ENCODE results near the gene SMIM7.
"Not testable (repeated sequence)": the region's sequence is repeated elsewhere in the genome, so short reads cannot be mapped to it uniquely, and the experiment has no call there.

- TF ChIP-seq CTCF, POLR2A, EP300 (IDR thresholded peaks at IDR 0.05): not testable (repeated sequence)
These were observed 8.3 kb downstream of the SMIM7 start for GRCh38 chr19:16651421-16652188.
